Measurements from ENCODE around the gene ODAD4.
"Not testable (repeated sequence)": the region's sequence is repeated elsewhere in the genome, so short reads cannot be mapped to it uniquely, and the experiment has no call there.

ODAD4 gene

GRCh38 chr17:42010266-42010680 is 79.9 kb downstream of the ODAD4 start:
- FAIRE-seq, result not testable (repeated sequence)

GRCh38 chr17:42010898-42011516 is 80.6 kb downstream of the ODAD4 start:
- no peak for FAIRE-seq

GRCh38 chr17:42012363-42012762 is 81.9 kb downstream of the ODAD4 start:
- FAIRE-seq, result not testable (repeated sequence)

GRCh38 chr17:42013740-42014139 is 83.3 kb downstream of the ODAD4 start:
- not testable (repeated sequence) for FAIRE-seq
